Aorta (tissue), 5 donors: ENCODE data around the gene DMRT1. TPM values are rescaled to one million over a fixed set of nuclear protein-coding genes. Genes with fewer than 3 reads are reported as not detected.

Experiments
- ATAC-seq: fragments of 200-7000 bp; cut with Tn5 transposase; one replicate; pipeline ENCODE4 v1.9.1; 2022; ENCODE audit warnings: moderate library complexity; ENCODE audit not compliant: low FRiP score
- DNase-seq, 2 donors: peaks; one replicate each; pipeline ENCODE4 v3.0.0-alpha.2; 2020
- H3K27ac ChIP-seq, 2 donors: one replicate each; pipeline ENCODE4 v1.5.1; 2013; ENCODE audit warnings: low read length in 2 of 2, mild to moderate bottlenecking in 2 of 2, moderate library complexity in 2 of 2, control low read depth in 1 of 2, inconsistent platforms in 1 of 2, low read depth in 1 of 2
- H3K27me3 ChIP-seq, 2 donors: one replicate each; pipeline ENCODE4 v1.6.1; 2013; ENCODE audit warnings: control low read depth in 1 of 2, low read length in 1 of 2, mild to moderate bottlenecking in 1 of 2, moderate library complexity in 1 of 2; ENCODE audit not compliant: insufficient read depth in 2 of 2, control insufficient read depth in 1 of 2
- H3K36me3 ChIP-seq, 2 donors: one replicate each; pipeline ENCODE4 v1.6.1; 2013; ENCODE audit warnings: control low read depth in 1 of 2, low read length in 1 of 2, mild to moderate bottlenecking in 1 of 2; ENCODE audit not compliant: insufficient read depth in 2 of 2, control insufficient read depth in 1 of 2
- H3K4me1 ChIP-seq, 2 donors: one replicate each; pipeline ENCODE4 v1.6.1; 2013; ENCODE audit warnings: low read length in 2 of 2, control low read depth in 1 of 2, mild to moderate bottlenecking in 1 of 2, moderate library complexity in 1 of 2; ENCODE audit not compliant: insufficient read depth in 2 of 2, control insufficient read depth in 1 of 2
- H3K4me3 ChIP-seq, 2 donors: one replicate each; pipeline ENCODE4 v1.5.1; 2013; ENCODE audit warnings: low read length in 2 of 2, control low read depth in 1 of 2, mild to moderate bottlenecking in 1 of 2
- H3K9me3 ChIP-seq: one replicate; pipeline ENCODE4 v1.6.1; 2013; ENCODE audit warnings: mild to moderate bottlenecking, low read length; ENCODE audit not compliant: control insufficient read depth
- WGBS, 2 donors: extraction: QIAGEN DNeasy Blood & Tissue Kit; methylation state at CpG; one replicate each; pipeline ENCODE4 v1.1.7; 2013; 5-methylcytosine and 5-hydroxymethylcytosine counted together
- intact Hi-C, 2 donors: fragments of 100-400 bp; cut with DNase I; formaldehyde crosslinking; loops; one replicate each; pipeline versions ENCODE4 v1.14.2 to v1.15.0; 2022
- polyA plus RNA-seq, 2 donors: library from polyadenylated mRNA; stranded (reverse); fragments of 200-250 nt; gene quantifications; one replicate each; pipeline ENCODE4 v1.2.3, GENCODE V29; 2013
- total RNA-seq, 2 donors: library from RNA; stranded (reverse); fragmentation: NEBNext Ultra II Directional; extraction: Animal tissue kit (Norgen Biotek cat#: 25700); gene quantifications; one replicate each; pipeline ENCODE4 v1.2.1, GENCODE V29; 2021
- donor health status: healthy with polysubstance abuse.
- donor health status: Bipolar disorder and iron deficiency.
- donor health status: DM: no; HTN: no; CAD: no.
- donor health status: DM: no; HTN: no; CAD: no.
- donor health status: DM: yes; HTN: yes; CAD: no.

Gene DMRT1
- total and polyA plus RNA-seq, 4 donors, result not detected

GRCh38 chr9:1007312-1007711 is 165.8 kb downstream of the DMRT1 start:
- H3K9me3 ChIP-seq, result no peaks in the 10 kb centered on the region
- no peak for DNase-seq
- 91 to 93% methylated on average over 3 of the region's 3 CpGs for WGBS, 2 donors
- H3K27ac ChIP-seq, result no peak overlapping the region
- H3K4me3 ChIP-seq, result no peak overlapping the region
- H3K27me3 ChIP-seq, result no peaks in the 10 kb centered on the region
- H3K36me3 ChIP-seq, result no peaks in the 10 kb centered on the region
- H3K4me1 ChIP-seq, result no peaks in the 10 kb centered on the region
- intact Hi-C loops, result loop anchor here (5.0 to 10.0 kb wide), 2 partner anchors 110 to 623 kb away; no protein-coding TSS in a partner anchor
- ATAC-seq, result no peak

- intact Hi-C loops, result loop anchor here (5.0 to 10.0 kb wide), 2 partner anchors 111 to 623 kb away; no protein-coding TSS in a partner anchor
- no peak for ATAC-seq
- H3K27ac ChIP-seq, result no peak overlapping the region
- no peaks in the 10 kb centered on the region for H3K36me3 ChIP-seq
- H3K4me3 ChIP-seq, result no peak overlapping the region
- WGBS, 2 donors, result 96 to 97% methylated on average over 3 of the region's 3 CpGs
- H3K9me3 ChIP-seq, result no peaks in the 10 kb centered on the region
- no peaks in the 10 kb centered on the region for H3K27me3 ChIP-seq
- no peak for DNase-seq
- no peaks in the 10 kb centered on the region for H3K4me1 ChIP-seq
Observed at GRCh38 chr9:1008216-1008615, 166.7 kb downstream of the DMRT1 start.

- WGBS, 2 donors, result 6 to 7% methylated on average over 14 of the region's 14 CpGs
- peak; percentile 82 to 93 for DNase-seq
- intact Hi-C loops, result loop anchor here (5.0 to 10.0 kb wide), 2 partner anchors 112 to 624 kb away; no protein-coding TSS in a partner anchor
- ATAC-seq, result peak; percentile 91
- H3K9me3 ChIP-seq, result no peaks in the 10 kb centered on the region
- no peaks in the 10 kb centered on the region for H3K4me1 ChIP-seq
- no peak overlapping the region for H3K4me3 ChIP-seq
- no peaks in the 10 kb centered on the region for H3K36me3 ChIP-seq
- H3K27ac ChIP-seq, result no peak overlapping the region
- no peaks in the 10 kb centered on the region for H3K27me3 ChIP-seq
Observed at GRCh38 chr9:1009101-1009707, 167.7 kb downstream of the DMRT1 start.

- H3K27ac ChIP-seq, result no peak overlapping the region
- H3K9me3 ChIP-seq, result no peaks in the 10 kb centered on the region
- no peaks in the 10 kb centered on the region for H3K27me3 ChIP-seq
- H3K4me3 ChIP-seq, result no peak overlapping the region
- intact Hi-C loops, result no loop called here
- ATAC-seq (no peak), DNase-seq (no peak)
- 68 to 74% methylated on average over 5 of the region's 5 CpGs for WGBS, 2 donors
- no peaks in the 10 kb centered on the region for H3K4me1 ChIP-seq
- no peaks in the 10 kb centered on the region for H3K36me3 ChIP-seq
Observed at GRCh38 chr9:1013021-1013420, 171.5 kb downstream of the DMRT1 start.

- no peak overlapping the region for H3K4me3 ChIP-seq
- intact Hi-C loops, result no loop called here
- no peak overlapping the region for H3K27ac ChIP-seq
- H3K36me3 ChIP-seq, result no peaks in the 10 kb centered on the region
- peaks cover 0 to 1% of the 10 kb centered on the region in 2 donors for H3K27me3 ChIP-seq
- whole genome bisulfite sequencing, 2 donors, result 79% methylated on average over 4 of the region's 4 CpGs
- DNase-seq, result no peak
- no peak for ATAC-seq
- no peaks in the 10 kb centered on the region for H3K9me3 ChIP-seq
- H3K4me1 ChIP-seq, result no peaks in the 10 kb centered on the region
Observed at GRCh38 chr9:1014225-1014624, 172.7 kb downstream of the DMRT1 start.

- intact Hi-C loops, result no loop called here
- Histone ChIP-seq H3K9me3 (no peaks in the 10 kb centered on the region), H3K36me3 (no peaks in the 10 kb centered on the region), H3K4me3 (no peak overlapping the region), H3K27me3 (peaks cover 0 to 1% of the 10 kb centered on the region in 2 donors), H3K4me1 (no peaks in the 10 kb centered on the region), H3K27ac (no peak overlapping the region)
- no peak for ATAC-seq
- 83 to 89% methylated on average over 2 of the region's 2 CpGs for WGBS, 2 donors
- DNase-seq, result no peak
Observed at GRCh38 chr9:1014640-1015039, 173.1 kb downstream of the DMRT1 start.

GRCh38 chr9:1018121-1018520 is 176.6 kb downstream of the DMRT1 start:
- 23% methylated on average over 10 of the region's 10 CpGs for WGBS, 2 donors
- intact Hi-C loops, result no loop called here
- ATAC-seq, result no peak
- H3K27ac ChIP-seq, result no peak overlapping the region
- peaks cover 1% of the 10 kb centered on the region for H3K9me3 ChIP-seq
- DNase-seq, result no peak
- no peaks in the 10 kb centered on the region for H3K4me1 ChIP-seq
- no peak overlapping the region for H3K4me3 ChIP-seq
- H3K27me3 ChIP-seq, result peaks cover 0 to 1% of the 10 kb centered on the region in 2 donors
- H3K36me3 ChIP-seq, result no peaks in the 10 kb centered on the region

Other genes with a start within 250 kb of the DMRT1 start
- gene DMRT3, start 135.0 kb downstream of the DMRT1 start, total RNA-seq, result 1 to 10 TPM in 1 of 2 donors, under 1 TPM in 1; 0.26 to 1.2 TPM
- not detected for gene DMRT3, start 135.0 kb downstream of the DMRT1 start, polyA plus RNA-seq
- gene DMRT2, start 208.7 kb downstream of the DMRT1 start, total RNA-seq, result under 1 TPM in 1 of 2 donors, not detected in 1; 0.69 TPM
- gene DMRT2, start 208.7 kb downstream of the DMRT1 start, polyA plus RNA-seq, result under 1 TPM in 1 of 2 donors, not detected in 1; 0.75 TPM